ACC112 (cell line): Measurements from ENCODE around the gene ZMYM3.

ENCODE experiments used
- H2AFZ ChIP-seq: fragments of 200-600 bp; sonication (generic); one replicate; pipeline ENCODE4 v1.6.0; 2017; ENCODE audit warnings: antibody characterized with exemption, low read length; ENCODE audit not compliant: unreplicated experiment
- H3K27ac ChIP-seq: fragments of 200-600 bp; sonication (generic); 2 replicates; pipeline ENCODE4 v1.5.1; 2014; ENCODE audit warnings: low read depth, mild to moderate bottlenecking, antibody characterized with exemption, low read length, moderate library complexity
- H3K27me3 ChIP-seq: fragments of 200-600 bp; sonication (generic); 2 replicates; pipeline ENCODE4 v1.6.1; 2014; ENCODE audit warnings: mild to moderate bottlenecking, antibody characterized with exemption, low read length, moderate library complexity, mixed read lengths; ENCODE audit not compliant: insufficient read depth
- H3K36me3 ChIP-seq: fragments of 200-600 bp; sonication (generic); 2 replicates; pipeline ENCODE4 v1.6.1; 2016; ENCODE audit warnings: mild to moderate bottlenecking, antibody characterized with exemption, low read length, moderate library complexity, mixed read lengths; ENCODE audit not compliant: insufficient read depth
- H3K4me1 ChIP-seq: fragments of 200-600 bp; sonication (generic); one replicate; pipeline ENCODE4 v1.6.1; 2016; ENCODE audit warnings: low read length, mixed read lengths; ENCODE audit not compliant: insufficient read depth, unreplicated experiment, control insufficient read depth
- H3K4me3 ChIP-seq: fragments of 200-600 bp; sonication (generic); 2 replicates; pipeline ENCODE4 v1.5.1; 2014; ENCODE audit warnings: mild to moderate bottlenecking, low read depth, low read length
- H3K79me2 ChIP-seq: fragments of 200-600 bp; sonication (generic); one replicate; pipeline ENCODE4 v1.6.0; 2016; ENCODE audit warnings: low read length; ENCODE audit not compliant: control insufficient read depth, unreplicated experiment, insufficient read depth

Gene ZMYM3

DNA sequence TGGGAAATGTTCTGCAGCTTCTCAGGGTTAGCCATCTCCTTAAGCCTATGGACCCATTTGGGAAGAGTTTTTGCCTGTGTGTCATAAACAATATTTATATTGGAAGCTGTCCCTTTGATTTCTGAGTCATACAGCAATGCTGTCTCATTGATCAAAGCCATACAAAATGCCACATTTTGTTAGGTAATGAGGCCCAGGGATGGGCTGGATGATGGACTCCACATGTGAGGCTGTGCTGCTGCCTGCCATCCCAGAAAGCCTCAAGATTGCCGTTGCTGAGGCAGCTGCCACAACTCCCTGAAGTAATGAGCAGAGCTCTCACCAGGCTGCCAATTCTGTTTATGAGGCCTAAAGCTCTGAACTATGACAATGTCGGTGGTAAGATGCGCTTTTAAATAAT is 43.1 kb downstream of the ZMYM3 start:
- Histone ChIP-seq H3K27ac (no peak overlapping the region), H3K36me3 (no peaks in the 10 kb centered on the region), H3K4me1 (peaks cover 7% of the 10 kb centered on the region), H3K79me2 (no peaks in the 10 kb centered on the region), H3K27me3 (no peaks in the 10 kb centered on the region), H2AFZ (no peak overlapping the region), H3K4me3 (no peak overlapping the region)

DNA sequence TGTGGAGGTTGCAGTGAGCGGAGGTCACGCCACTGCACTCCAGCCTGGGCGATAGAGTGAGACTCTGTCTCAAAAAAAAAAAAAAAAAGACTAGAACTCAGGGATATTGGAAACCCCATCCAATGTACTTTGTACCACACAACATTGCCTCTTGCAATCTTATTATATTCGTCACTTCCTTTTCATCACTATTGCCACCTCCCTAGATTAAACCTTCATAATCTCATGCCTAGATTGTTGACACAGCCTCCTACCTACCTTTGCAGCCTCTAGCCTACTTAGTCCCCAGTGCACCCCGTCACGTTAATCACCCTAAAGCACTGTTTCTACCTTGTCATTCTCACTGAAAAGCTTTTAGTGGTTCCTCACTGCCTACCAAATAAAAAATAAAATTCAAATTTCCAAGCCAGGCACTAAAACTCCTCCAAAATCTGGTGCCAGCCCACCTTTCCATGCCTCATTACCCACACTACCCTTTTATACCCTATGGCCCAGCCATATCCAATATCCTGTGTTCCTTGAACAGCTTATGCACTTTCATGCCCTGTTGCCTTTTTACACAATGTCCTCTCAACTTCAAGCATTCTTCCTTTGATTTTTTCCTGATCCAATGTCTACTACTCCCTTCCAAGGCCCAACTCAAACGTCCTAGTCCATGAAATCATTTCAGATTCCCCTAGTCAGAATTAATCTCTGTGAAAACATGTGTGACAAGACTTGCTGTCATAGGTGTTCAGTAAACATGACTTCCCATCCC is 54.5 kb downstream of the ZMYM3 start:
- H3K79me2 ChIP-seq, result no peaks in the 10 kb centered on the region
- no peak overlapping the region for H2AFZ ChIP-seq
- no peak overlapping the region for H3K27ac ChIP-seq
- H3K27me3 ChIP-seq, result no peaks in the 10 kb centered on the region
- no peaks in the 10 kb centered on the region for H3K36me3 ChIP-seq
- no peaks in the 10 kb centered on the region for H3K4me1 ChIP-seq
- no peak overlapping the region for H3K4me3 ChIP-seq

GRCh38 chrX:71198066-71198465 is 55.9 kb downstream of the ZMYM3 start:
- H3K27ac ChIP-seq, result no peak overlapping the region
- no peak overlapping the region for H3K4me3 ChIP-seq
- H2AFZ ChIP-seq, result no peak overlapping the region
- no peaks in the 10 kb centered on the region for H3K4me1 ChIP-seq
- H3K36me3 ChIP-seq, result no peaks in the 10 kb centered on the region
- no peaks in the 10 kb centered on the region for H3K79me2 ChIP-seq
- no peaks in the 10 kb centered on the region for H3K27me3 ChIP-seq

DNA sequence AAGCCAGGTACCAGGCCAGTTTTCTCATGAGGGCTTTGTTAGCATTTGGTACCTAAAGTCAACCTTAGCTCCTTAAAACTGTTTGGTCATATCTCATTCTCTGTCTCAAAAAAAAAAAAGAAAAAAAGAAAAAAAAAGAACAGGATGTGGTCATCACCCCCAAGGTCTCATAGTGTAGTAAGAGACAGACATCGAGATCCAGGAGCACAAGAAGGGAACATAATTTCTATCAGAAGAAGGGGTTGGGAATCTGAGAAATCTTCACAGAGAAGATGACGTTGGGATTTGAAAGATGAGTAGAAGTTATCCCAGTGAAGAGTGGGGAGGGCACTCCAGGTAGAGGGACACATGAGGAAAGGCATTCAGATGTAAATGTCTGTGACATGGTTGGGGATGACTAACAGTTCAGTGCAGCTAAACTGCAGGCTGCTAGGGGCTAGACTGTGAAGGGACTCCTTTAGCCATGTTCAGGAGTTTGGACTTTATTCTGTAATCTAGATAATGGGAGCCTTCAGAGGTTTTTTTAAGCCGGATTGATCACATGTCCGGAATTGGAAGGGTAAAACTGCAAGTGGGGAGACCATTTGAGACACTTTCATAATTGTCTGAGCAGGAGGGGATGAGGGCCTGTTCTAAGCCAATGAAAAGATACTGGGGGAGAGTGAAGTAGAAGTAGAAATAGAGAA is 57.8 kb downstream of the ZMYM3 start:
- no peak overlapping the region for H3K27ac ChIP-seq
- no peaks in the 10 kb centered on the region for H3K4me1 ChIP-seq
- no peaks in the 10 kb centered on the region for H3K27me3 ChIP-seq
- no peaks in the 10 kb centered on the region for H3K79me2 ChIP-seq
- no peak overlapping the region for H3K4me3 ChIP-seq
- H2AFZ ChIP-seq, result no peak overlapping the region
- H3K36me3 ChIP-seq, result no peaks in the 10 kb centered on the region

GRCh38 chrX:71191248-71191647 is 62.7 kb downstream of the ZMYM3 start:
- no peaks in the 10 kb centered on the region for H3K36me3 ChIP-seq
- no peaks in the 10 kb centered on the region for H3K27me3 ChIP-seq
- H2AFZ ChIP-seq, result no peak overlapping the region
- H3K27ac ChIP-seq, result no peak overlapping the region
- no peaks in the 10 kb centered on the region for H3K4me1 ChIP-seq
- H3K79me2 ChIP-seq, result no peaks in the 10 kb centered on the region
- H3K4me3 ChIP-seq, result no peak overlapping the region
